ENCODE results near the gene HOXA6. TPM values are rescaled to one million over a fixed set of nuclear protein-coding genes. Genes with fewer than 3 reads are reported as not detected.

The HOXA6 gene
- total RNA-seq, 1 experiment from 2014 or later: 5.1 TPM

DNA sequence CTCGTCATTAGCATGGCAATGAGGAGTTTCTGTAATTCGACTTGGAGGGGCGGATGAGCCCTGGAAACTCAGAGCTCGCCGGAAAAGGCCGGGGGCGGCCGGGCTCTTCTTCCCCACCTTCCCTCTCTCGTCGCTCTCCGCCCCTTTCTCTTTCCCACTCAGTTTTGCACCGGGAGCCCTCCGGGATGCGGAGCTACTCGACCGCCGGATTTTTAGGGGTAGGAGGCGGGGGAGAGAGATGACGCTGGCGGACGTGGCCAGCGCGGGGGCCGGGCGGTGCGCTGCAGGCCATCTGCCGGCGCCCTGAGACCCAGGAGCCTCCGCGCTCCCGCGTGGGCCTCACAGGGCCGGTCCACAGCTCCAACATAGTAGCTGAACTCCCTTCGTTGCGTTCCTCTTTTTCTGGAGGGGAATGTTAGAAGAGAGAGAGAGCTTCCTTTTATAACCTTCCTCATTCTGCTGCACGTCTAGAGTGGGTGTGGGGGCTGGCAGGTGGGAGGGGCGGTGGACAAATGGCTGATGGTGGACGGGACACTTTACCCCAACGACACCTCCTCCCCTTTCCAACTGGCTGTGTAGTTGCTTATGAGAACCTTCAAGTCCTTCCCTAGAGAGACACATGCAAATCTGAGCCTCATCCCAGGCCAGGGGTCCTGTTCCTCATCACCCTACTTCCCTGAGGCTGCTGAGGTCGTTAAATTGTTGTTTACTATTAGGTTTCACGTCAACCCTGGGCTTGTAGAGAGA lies 50.6 kb downstream of the HOXA6 start:
- no peak for DNase-seq (ENCODE audit: low spot score)
- in situ Hi-C loops (cut with HindIII; ENCODE audit: low sequenced_read_pairs): no loop called here

- in situ Hi-C loops (cut with HindIII; ENCODE audit: low sequenced_read_pairs): no loop called here
- peak; percentile 44 for DNase-seq (ENCODE audit: low spot score)
Observed at GRCh38 chr7:27095897-27096767, 51.4 kb downstream of the HOXA6 start, which contains the start of gene HOXA1. Gene HOXA1 (minus strand): TSS chr7:27096000. CDS start chr7:27095912, 88 bp downstream.

Other genes starting within 250 kb of the HOXA6 start
- gene HOXA1, start 51.8 kb downstream of the HOXA6 start, total RNA-seq (2014; rRNA removed; shearing (Covaris generic)): 11.8 and 15.5 TPM in 2 replicates
- not detected in 2 replicates for gene HOXA2, start 45.1 kb downstream of the HOXA6 start, total RNA-seq (2014; rRNA removed; shearing (Covaris generic))
- not detected in 2 replicates for gene HOXA4, start 17.0 kb downstream of the HOXA6 start, total RNA-seq (2014; rRNA removed; shearing (Covaris generic))
- 0.81 and 1.6 TPM in 2 replicates for gene HOXA5, start 4.1 kb downstream of the HOXA6 start, total RNA-seq (2014; rRNA removed; shearing (Covaris generic))
- 2.2 TPM in 1 of 2 replicates, not detected in the other for gene HOXA3, start 4.8 kb upstream of the HOXA6 start, total RNA-seq (2014; rRNA removed; shearing (Covaris generic))
- 4.4 and 7.1 TPM in 2 replicates for gene HOXA7, start 8.9 kb upstream of the HOXA6 start, total RNA-seq (2014; rRNA removed; shearing (Covaris generic))
- gene HOXA9, start 17.8 kb upstream of the HOXA6 start, total RNA-seq (2014; rRNA removed; shearing (Covaris generic)): 66.5 and 71.2 TPM in 2 replicates
- gene HOXA10, start 26.5 kb upstream of the HOXA6 start, total RNA-seq (2014; rRNA removed; shearing (Covaris generic)): 10.3 and 23.0 TPM in 2 replicates
- gene HOXA11, start 37.5 kb upstream of the HOXA6 start, total RNA-seq (2014; rRNA removed; shearing (Covaris generic)): 9.3 and 11.6 TPM in 2 replicates
- 0.37 TPM in 1 of 2 replicates, not detected in the other for gene HOXA13, start 52.3 kb upstream of the HOXA6 start, total RNA-seq (2014; rRNA removed; shearing (Covaris generic))
- not detected in 2 replicates for gene EVX1, start 95.0 kb upstream of the HOXA6 start, total RNA-seq (2014; rRNA removed; shearing (Covaris generic))

All from G401 (cell line).